ENCODE data around the gene TRIM24.
A peak's percentile ranks its signal among the peaks of the same experiment; 100 is the strongest.
"Not testable (repeated sequence)": the region's sequence is repeated elsewhere in the genome, so short reads cannot be mapped to it uniquely, and the experiment has no call there.

TRIM24 gene

DNA sequence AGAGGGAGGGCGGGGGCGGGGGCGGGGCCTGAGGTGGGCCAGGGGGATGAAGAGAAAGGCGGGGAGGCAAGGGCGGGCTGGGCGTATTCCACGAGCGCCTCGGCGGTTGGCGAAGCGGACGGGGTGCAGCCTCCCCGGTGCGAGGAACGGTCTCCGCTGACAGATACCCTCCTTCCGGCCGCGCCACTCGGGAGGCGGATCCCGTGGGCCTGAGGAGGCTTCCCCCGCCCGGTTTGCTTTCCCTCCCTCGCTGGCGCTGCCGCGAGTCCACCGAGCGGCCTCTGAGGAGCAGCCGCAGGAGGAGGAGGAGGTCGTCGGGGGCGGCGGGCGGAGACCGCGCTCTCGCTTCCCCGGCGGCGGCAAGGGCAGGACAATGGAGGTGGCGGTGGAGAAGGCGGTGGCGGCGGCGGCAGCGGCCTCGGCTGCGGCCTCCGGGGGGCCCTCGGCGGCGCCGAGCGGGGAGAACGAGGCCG lies at the start of gene TRIM24:
TRIM24 (plus strand) TSS at position 84 of the 473 bp plus-strand sequence; CDS start at position 374, 290 bp downstream.
- intact Hi-C loops (cut with DNase I): no loop called here
- DNase-seq: peak in 5 of 42 donors; percentile 96 to 98 (median 97)

GRCh38 chr7:138412077-138412476 lies 48.0 kb upstream of the TRIM24 start:
- DNase-seq: peak in 1 of 42 donors; percentile 24
- intact Hi-C loops (cut with DNase I): not testable (repeated sequence)

DNA sequence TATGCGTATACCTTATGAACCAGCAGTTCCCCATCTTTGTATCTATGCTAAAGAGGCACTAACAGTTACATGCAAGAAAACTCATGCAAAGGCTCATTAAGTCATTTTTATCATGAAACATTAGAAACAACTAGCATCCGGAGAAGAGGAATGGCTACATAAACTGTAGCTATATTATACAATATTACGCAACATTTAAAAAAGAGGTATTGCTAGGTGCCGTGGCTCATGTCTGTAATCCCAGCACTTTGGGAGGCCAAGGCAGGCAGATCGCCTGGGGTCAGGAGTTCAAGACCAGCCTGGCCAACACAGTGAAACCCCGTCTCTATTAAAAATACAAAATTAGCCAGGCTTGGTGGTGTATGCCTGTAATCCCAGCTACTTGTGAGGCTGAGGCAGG lies 47.1 kb upstream of the TRIM24 start:
- intact Hi-C loops (cut with DNase I): not testable (repeated sequence)
- peak in 1 of 42 donors; percentile 2 for DNase-seq

- intact Hi-C loops (cut with DNase I): no loop called here
- DNase-seq: no peak
Measured at GRCh38 chr7:138417078-138417700, 42.9 kb upstream of the TRIM24 start.

- intact Hi-C loops (cut with DNase I): no loop called here
- DNase-seq: no peak
Measured at GRCh38 chr7:138417764-138418163, 42.3 kb upstream of the TRIM24 start.

- intact Hi-C loops (cut with DNase I); DNase-seq: not testable (repeated sequence)
Measured at GRCh38 chr7:138418403-138418802, 41.7 kb upstream of the TRIM24 start.

DNA sequence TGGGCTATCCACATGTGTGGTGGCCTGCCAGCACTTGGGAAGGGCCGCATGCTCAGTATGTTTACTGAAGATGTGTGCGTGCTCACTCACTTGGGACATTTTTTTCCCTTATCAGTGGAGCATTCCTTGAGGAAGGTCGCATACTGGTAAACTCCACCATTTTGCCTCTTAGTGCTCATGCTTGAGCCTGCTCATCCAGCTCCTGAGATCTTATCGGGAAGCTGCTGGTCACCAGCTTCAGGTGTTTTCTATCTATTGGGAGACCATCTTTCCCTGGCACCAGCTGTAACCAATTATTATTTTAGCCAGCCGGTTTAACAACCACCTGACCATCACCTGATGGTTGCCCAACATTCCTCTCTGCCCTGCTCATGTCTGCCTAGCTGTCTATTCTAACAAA lies 35.0 kb upstream of the TRIM24 start:
- DNase-seq: no peak
- intact Hi-C loops (cut with DNase I): no loop called here

DNA sequence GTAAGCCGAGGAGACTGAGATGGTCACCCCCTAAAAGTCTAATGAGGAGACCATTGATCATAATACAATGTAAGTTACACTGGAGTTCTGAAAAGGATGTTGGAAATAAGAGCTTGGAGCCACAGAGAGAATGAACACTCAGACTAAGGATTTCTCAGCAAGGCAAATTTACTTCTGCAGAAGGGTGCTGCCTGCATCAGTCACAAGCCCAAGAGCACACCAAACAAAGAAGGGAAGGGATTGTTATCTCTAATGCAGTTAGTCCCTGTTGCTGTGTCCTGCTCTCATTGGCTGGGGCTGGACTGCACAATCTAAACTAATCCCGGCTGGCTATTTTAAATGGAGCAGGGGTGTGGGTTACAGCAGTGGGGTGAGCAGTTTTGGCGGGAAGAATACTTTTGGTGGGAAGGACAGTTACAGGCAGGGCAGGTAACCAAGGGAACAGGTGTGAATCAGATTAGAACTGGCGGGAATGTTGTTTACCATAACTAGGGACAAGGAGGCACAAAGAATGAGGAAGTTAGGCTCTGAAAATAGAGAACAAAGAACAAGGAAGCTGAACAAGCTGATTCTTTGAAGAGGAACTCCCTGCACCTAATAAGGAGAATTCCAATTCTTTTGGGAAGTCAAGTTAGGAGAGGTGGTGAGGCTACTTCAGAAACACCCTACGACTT lies 30.3 kb upstream of the TRIM24 start:
- intact Hi-C loops (cut with DNase I): no loop called here

GRCh38 chr7:138431517-138431916 lies 28.5 kb upstream of the TRIM24 start:
- intact Hi-C loops (cut with DNase I): no loop called here
- no peak for DNase-seq

More for the DNA sequence above, 30.3 kb upstream of the TRIM24 start:
- DNase-seq: no peak

DNA sequence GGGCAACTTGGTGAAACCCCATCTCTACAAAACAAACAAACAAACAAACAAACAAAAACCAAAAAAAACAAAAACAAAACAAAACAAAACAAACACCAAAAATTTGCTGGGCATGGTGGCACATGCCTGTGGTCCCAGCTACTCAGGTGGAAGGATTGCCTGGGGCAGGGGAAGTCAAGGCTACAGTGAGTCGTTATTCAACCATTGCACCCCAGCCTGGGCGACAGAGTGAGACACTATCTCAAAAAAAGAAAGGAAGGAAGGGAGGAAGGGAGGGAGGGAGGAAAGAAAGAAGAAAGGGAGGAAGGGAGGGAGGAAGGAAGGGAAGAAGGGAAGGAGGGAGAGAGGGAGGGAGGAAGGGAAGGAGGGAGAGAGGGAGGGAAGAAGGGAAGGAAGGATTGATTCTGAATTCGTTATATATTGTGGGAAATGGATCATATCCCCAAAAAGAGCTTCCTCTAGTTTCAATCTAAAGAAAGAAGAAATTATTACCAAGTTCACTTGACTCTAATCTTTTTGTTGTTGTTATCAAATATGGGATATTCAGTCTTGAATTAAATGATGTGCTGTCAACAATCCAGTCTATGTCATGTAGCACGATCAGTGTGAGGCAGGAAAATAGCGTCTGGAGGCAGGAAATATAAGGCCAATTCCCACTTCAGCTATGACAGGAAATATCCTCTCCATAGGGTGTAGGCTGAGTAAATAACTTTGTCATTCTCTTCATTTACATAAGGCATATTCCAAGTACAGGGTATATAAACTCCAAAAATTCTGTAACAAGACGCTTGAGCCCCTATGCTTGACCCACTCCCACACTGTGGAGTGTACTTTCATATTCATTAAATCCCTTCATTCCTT lies 26.2 kb upstream of the TRIM24 start:
- DNase-seq: no peak
- intact Hi-C loops (cut with DNase I): no loop called here

- intact Hi-C loops (cut with DNase I): no loop called here
- no peak for DNase-seq
Measured at GRCh38 chr7:138434597-138435019, 25.5 kb upstream of the TRIM24 start.

- peak in 5 of 42 donors; percentile 8 to 39 (median 16) for DNase-seq
- intact Hi-C loops (cut with DNase I): no loop called here
Measured at GRCh38 chr7:138435231-138435919, 24.7 kb upstream of the TRIM24 start.

DNA sequence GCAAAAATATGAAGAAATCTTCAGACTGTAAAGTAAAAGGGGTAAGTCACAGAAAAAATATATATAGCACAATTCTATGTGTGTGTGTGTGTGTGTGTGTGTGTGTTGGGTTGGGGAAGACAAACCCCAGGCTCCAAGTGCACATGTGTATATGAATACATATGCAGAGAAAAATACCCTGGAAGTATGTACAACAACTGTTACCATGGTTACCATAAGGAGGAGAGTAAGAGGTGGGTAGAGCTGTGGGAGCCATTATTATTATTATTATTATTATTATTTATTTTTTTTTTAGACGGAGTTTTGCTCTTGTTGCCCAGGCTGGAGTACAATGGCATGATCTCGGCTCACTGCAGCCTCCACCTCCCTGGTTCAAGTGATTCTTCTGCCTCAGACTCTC lies 23.7 kb upstream of the TRIM24 start:
- intact Hi-C loops (cut with DNase I): no loop called here

DNA sequence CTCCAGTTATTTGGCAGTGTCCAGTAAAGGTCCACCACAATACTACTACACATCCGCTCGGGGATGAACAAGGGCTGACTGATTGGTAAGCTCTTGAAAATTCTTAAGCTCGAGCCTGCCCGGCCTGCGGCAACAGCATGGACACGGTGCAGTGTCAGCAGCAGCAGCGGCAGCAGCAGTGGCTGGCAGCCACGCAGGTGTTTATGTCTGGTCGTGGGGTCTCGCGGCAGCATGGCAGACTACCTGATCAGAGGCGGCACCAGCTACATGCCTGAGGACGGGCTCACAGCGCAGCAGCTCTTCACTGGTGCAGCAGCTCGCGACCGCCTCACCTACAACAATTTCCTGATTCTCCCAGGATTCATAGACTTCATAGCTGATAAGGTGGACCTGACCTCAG lies 19.6 kb upstream of the TRIM24 start:
- intact Hi-C loops (cut with DNase I): no loop called here
- no peak for DNase-seq

More for the DNA sequence above, 23.7 kb upstream of the TRIM24 start:
- DNase-seq: no peak

DNA sequence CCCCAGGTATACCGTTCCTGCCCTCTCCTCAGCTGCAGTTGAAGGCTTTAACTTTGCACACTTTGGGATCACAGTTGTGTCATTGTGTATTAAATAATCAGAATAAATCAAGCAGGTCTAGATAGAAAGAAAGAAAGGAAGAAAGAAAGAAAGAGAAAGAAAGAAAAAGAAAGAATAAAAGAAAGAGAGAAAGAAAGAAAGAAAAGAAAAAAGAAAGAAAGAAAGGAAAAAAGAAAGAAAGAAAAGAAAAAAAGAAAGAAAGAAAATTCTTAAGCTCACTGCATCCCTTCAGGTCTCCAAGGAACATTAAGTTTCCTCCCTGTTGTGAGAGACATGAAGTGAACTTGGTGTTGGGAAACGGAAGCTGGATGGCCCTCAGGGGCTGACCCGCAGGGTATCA lies 17.2 kb upstream of the TRIM24 start:
- DNase-seq: no peak
- intact Hi-C loops (cut with DNase I): no loop called here

- DNase-seq: no peak
- intact Hi-C loops (cut with DNase I): no loop called here
Measured at GRCh38 chr7:138449580-138449979, 10.5 kb upstream of the TRIM24 start.

GRCh38 chr7:138455609-138456008 lies 4.5 kb upstream of the TRIM24 start:
- intact Hi-C loops (cut with DNase I): no loop called here
- DNase-seq: no peak

DNA sequence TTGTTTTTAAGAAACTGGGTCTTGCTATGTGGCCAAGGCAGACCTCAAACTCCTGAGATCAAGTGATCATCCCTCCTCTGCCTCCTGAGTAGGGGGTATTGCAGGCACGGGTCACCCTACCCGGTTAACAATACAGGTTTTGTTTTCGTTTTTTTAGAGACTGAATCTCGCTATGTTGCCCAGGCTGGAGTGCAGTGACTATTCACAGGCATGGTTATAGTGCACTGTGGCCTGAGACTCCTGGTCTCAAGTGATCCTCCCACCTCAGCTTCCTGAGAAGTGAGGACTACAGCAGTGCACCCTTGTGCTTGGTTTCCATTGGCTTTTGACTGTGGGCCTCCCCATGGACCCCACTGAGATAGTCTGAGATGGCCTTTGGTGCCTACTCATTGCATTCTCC lies 3.8 kb upstream of the TRIM24 start:
- no peak for DNase-seq
- intact Hi-C loops (cut with DNase I): no loop called here

Measured in head of caudate nucleus (tissue), 42 donors.